Jurkat, Clone E6-1 (cell line): ENCODE data around the gene EPC2.
A peak's percentile ranks its signal among the peaks of the same experiment; 100 is the strongest.
"Not testable (repeated sequence)": the region's sequence is repeated elsewhere in the genome, so short reads cannot be mapped to it uniquely, and the experiment has no call there.

Experiments used
- DNase-seq: peaks from one replicate; pipeline ENCODE4 v3.0.0-alpha.2; 2011; ENCODE audit warnings: low read depth, low spot score
- H3K4me3 ChIP-seq: 2 replicates; pipeline ENCODE4 v1.5.1; 2011; ENCODE audit warnings: mild to moderate bottlenecking, low read length, control low read depth, moderate library complexity

Gene EPC2

GRCh38 chr2:148627224-148627623 lies 17.3 kb upstream of the EPC2 start:
- DNase-seq: no peak
- no peak overlapping the region for H3K4me3 ChIP-seq

GRCh38 chr2:148634749-148635148 lies 9.8 kb upstream of the EPC2 start:
- no peak for DNase-seq
- no peak overlapping the region for H3K4me3 ChIP-seq

- H3K4me3 ChIP-seq: no peak overlapping the region
- no peak for DNase-seq
Measured at GRCh38 chr2:148638543-148638942, 6.0 kb upstream of the EPC2 start.

- no peak overlapping the region for H3K4me3 ChIP-seq
- no peak for DNase-seq
Measured at GRCh38 chr2:148640767-148641166, 3.8 kb upstream of the EPC2 start.

- DNase-seq: no peak
- H3K4me3 ChIP-seq: no peak overlapping the region
Measured at GRCh38 chr2:148642112-148642744, 2.3 kb upstream of the EPC2 start.

- H3K4me3 ChIP-seq: no peak overlapping the region
- DNase-seq: no peak
Measured at GRCh38 chr2:148642891-148643416, 1.6 kb upstream of the EPC2 start.

- peak overlapping the region; percentile 74; the same call in 1 of the 2 replicates for H3K4me3 ChIP-seq
Measured at GRCh38 chr2:148643421-148643820, 1.1 kb upstream of the EPC2 start.

GRCh38 chr2:148644883-148645538 lies 460 bp downstream of the EPC2 start:
- H3K4me3 ChIP-seq: peak overlapping the region; percentile 74
- DNase-seq: peak; percentile 86

More at GRCh38 chr2:148643421-148643820, 1.1 kb upstream of the EPC2 start:
- no peak for DNase-seq

- peak overlapping the region; percentile 74 for H3K4me3 ChIP-seq
- DNase-seq: no peak
Measured at GRCh38 chr2:148645539-148646230, 1.1 kb downstream of the EPC2 start.

GRCh38 chr2:148646231-148646559 lies 1.6 kb downstream of the EPC2 start:
- H3K4me3 ChIP-seq: peak overlapping the region; percentile 74
- peak; percentile 89 for DNase-seq

GRCh38 chr2:148647711-148648110 lies 3.2 kb downstream of the EPC2 start:
- DNase-seq, H3K4me3 ChIP-seq: not testable (repeated sequence)

GRCh38 chr2:148649936-148650335 lies 5.4 kb downstream of the EPC2 start:
- H3K4me3 ChIP-seq: no peak overlapping the region
- no peak for DNase-seq

GRCh38 chr2:148650881-148651280 lies 6.3 kb downstream of the EPC2 start:
- no peak for DNase-seq
- H3K4me3 ChIP-seq: no peak overlapping the region

GRCh38 chr2:148651972-148652371 lies 7.4 kb downstream of the EPC2 start:
- H3K4me3 ChIP-seq: no peak overlapping the region
- DNase-seq: no peak

GRCh38 chr2:148653437-148653836 lies 8.9 kb downstream of the EPC2 start:
- H3K4me3 ChIP-seq: no peak overlapping the region
- DNase-seq: no peak

GRCh38 chr2:148654435-148654834 lies 9.9 kb downstream of the EPC2 start:
- DNase-seq: no peak
- H3K4me3 ChIP-seq: no peak overlapping the region

- no peak overlapping the region for H3K4me3 ChIP-seq
- DNase-seq: no peak
Measured at GRCh38 chr2:148656516-148656915, 12.0 kb downstream of the EPC2 start.

- no peak overlapping the region for H3K4me3 ChIP-seq
- peak; percentile 34 for DNase-seq
Measured at GRCh38 chr2:148658807-148659722, 14.5 kb downstream of the EPC2 start.

GRCh38 chr2:148660999-148661398 lies 16.4 kb downstream of the EPC2 start:
- DNase-seq: no peak

More at GRCh38 chr2:148660999-148661398, 16.4 kb downstream of the EPC2 start:
- H3K4me3 ChIP-seq: no peak overlapping the region
